Hematopoietic multipotent progenitor cell (in vitro differentiated cells): ENCODE data around the gene FAM89A. TPM values are rescaled to one million over a fixed set of nuclear protein-coding genes. Genes with fewer than 3 reads are reported as not detected.
"Not testable (repeated sequence)": the region's sequence is repeated elsewhere in the genome, so short reads cannot be mapped to it uniquely, and the experiment has no call there.

ENCODE experiments used
- DNase-seq, 3 donors: peaks; one replicate each; pipeline ENCODE4 v3.0.0-alpha.2; 2011 to 2015; ENCODE audit warnings: low read depth in 2 of 3, low spot score in 2 of 3
- total RNA-seq: library from RNA; depleted of rRNA; stranded (reverse); fragments of >200 nt; gene quantifications from one replicate; pipeline ENCODE4 v1.2.3, GENCODE V29; 2012

The FAM89A gene
- total RNA-seq, 1 donor = 6.7 TPM

GRCh38 chr1:231037585-231038517, 2.2 kb downstream of the FAM89A start:
- no peak for DNase-seq

GRCh38 chr1:231036416-231036815, 3.6 kb downstream of the FAM89A start:
- DNase-seq = peak in 1 of 3 donors; percentile 40

- no peak for DNase-seq
Observed at GRCh38 chr1:231035799-231036198, 4.3 kb downstream of the FAM89A start.

- no peak for DNase-seq
Observed at GRCh38 chr1:231032963-231033362, 7.1 kb downstream of the FAM89A start.

GRCh38 chr1:231029841-231030240, 10.2 kb downstream of the FAM89A start:
- DNase-seq = no peak

GRCh38 chr1:231029247-231029646, 10.8 kb downstream of the FAM89A start:
- DNase-seq = not testable (repeated sequence)

GRCh38 chr1:231028682-231029081, 11.4 kb downstream of the FAM89A start:
- no peak for DNase-seq

- no peak for DNase-seq
Observed at GRCh38 chr1:231027971-231028370, 12.1 kb downstream of the FAM89A start.

GRCh38 chr1:231027136-231027925, 12.7 kb downstream of the FAM89A start:
- no peak for DNase-seq

GRCh38 chr1:231026576-231026975, 13.5 kb downstream of the FAM89A start:
- DNase-seq = no peak

- DNase-seq = no peak
Observed at GRCh38 chr1:231023150-231023549, 16.9 kb downstream of the FAM89A start.

GRCh38 chr1:231022543-231022942, 17.5 kb downstream of the FAM89A start:
- not testable (repeated sequence) for DNase-seq

- DNase-seq = no peak
Observed at GRCh38 chr1:231021540-231022031, 18.5 kb downstream of the FAM89A start.

- no peak for DNase-seq
Observed at GRCh38 chr1:231020816-231021215, 19.2 kb downstream of the FAM89A start.

- peak in 1 of 3 donors; percentile 31 for DNase-seq
Observed at GRCh38 chr1:231020139-231020601, 19.9 kb downstream of the FAM89A start.

- no peak for DNase-seq
Observed at GRCh38 chr1:231019711-231020110, 20.3 kb downstream of the FAM89A start.

GRCh38 chr1:231016966-231017365, 23.1 kb downstream of the FAM89A start:
- no peak for DNase-seq

GRCh38 chr1:231016234-231016633, 23.8 kb downstream of the FAM89A start:
- DNase-seq = no peak

GRCh38 chr1:231013391-231014015, 26.6 kb downstream of the FAM89A start:
- DNase-seq = no peak

GRCh38 chr1:231011963-231012362, 28.1 kb downstream of the FAM89A start:
- no peak for DNase-seq

- DNase-seq = no peak
Observed at GRCh38 chr1:231011360-231011759, 28.7 kb downstream of the FAM89A start.
